Activated gamma-delta T cell treated with Interleukin-2 at 50 U/mL for 16 hours (primary cell): ENCODE measurements around the gene RABEPK.
A peak's percentile ranks its signal among the peaks of the same experiment; 100 is the strongest.
"Not testable (repeated sequence)": the region's sequence is repeated elsewhere in the genome, so short reads cannot be mapped to it uniquely, and the experiment has no call there.

Source experiments
- DNase-seq: peaks from one replicate; pipeline ENCODE4 v3.0.0-alpha.2; 2020

The RABEPK gene

GRCh38 chr9:125254231-125254630 is 53.9 kb downstream of the RABEPK start:
- no peak for DNase-seq

- DNase-seq: no peak
These were observed 55.5 kb downstream of the RABEPK start for GRCh38 chr9:125255781-125256391.

- DNase-seq: no peak
These were observed 57.9 kb downstream of the RABEPK start for GRCh38 chr9:125258160-125258785.

GRCh38 chr9:125258832-125259534 is 58.6 kb downstream of the RABEPK start:
- no peak for DNase-seq

GRCh38 chr9:125260561-125260960 is 60.2 kb downstream of the RABEPK start:
- no peak for DNase-seq

- DNase-seq: peak; percentile 83
These were observed 61.4 kb downstream of the RABEPK start, which contains the start of gene GAPVD1 for GRCh38 chr9:125261501-125262293. Gene GAPVD1 (plus strand): TSS chr9:125261826. CDS start chr9:125298922, 37,096 bp downstream.

- DNase-seq: no peak
These were observed 62.1 kb downstream of the RABEPK start for GRCh38 chr9:125262294-125262991.

- DNase-seq: not testable (repeated sequence)
These were observed 63.7 kb downstream of the RABEPK start for GRCh38 chr9:125264068-125264467.

- no peak for DNase-seq
These were observed 68.2 kb downstream of the RABEPK start for GRCh38 chr9:125268394-125269013.

- DNase-seq: no peak
These were observed 68.7 kb downstream of the RABEPK start for GRCh38 chr9:125269014-125269397.

GRCh38 chr9:125271081-125271480 is 70.7 kb downstream of the RABEPK start:
- no peak for DNase-seq

GRCh38 chr9:125272697-125273096 is 72.4 kb downstream of the RABEPK start:
- no peak for DNase-seq

- no peak for DNase-seq
These were observed 76.4 kb downstream of the RABEPK start for GRCh38 chr9:125276771-125277170.

GRCh38 chr9:125277411-125277810 is 77.1 kb downstream of the RABEPK start:
- DNase-seq: no peak

- DNase-seq: no peak
These were observed 80.6 kb downstream of the RABEPK start for GRCh38 chr9:125280945-125281344.
